Neuronal stem cell (in vitro differentiated cells): Measurements from ENCODE around the gene TLL2.

Experiments
- DNase-seq: peaks from one replicate; pipeline ENCODE4 v3.0.0-alpha.2; 2013; ENCODE audit warnings: low spot score
- H2AFZ ChIP-seq: one replicate; pipeline ENCODE4 v1.6.1; 2013; ENCODE audit warnings: mild to moderate bottlenecking, low read length, inconsistent platforms
- H2AK5ac ChIP-seq: 2 replicates; pipeline ENCODE4 v1.6.1; 2013; ENCODE audit warnings: low read depth, mild to moderate bottlenecking, inconsistent platforms, low read length, moderate library complexity, mixed read lengths
- H2BK120ac ChIP-seq: 2 replicates; pipeline ENCODE4 v1.6.1; 2013; ENCODE audit warnings: low read depth, mild to moderate bottlenecking, inconsistent platforms, low read length, moderate library complexity, mixed read lengths
- H2BK12ac ChIP-seq: one replicate; pipeline ENCODE4 v1.6.1; 2013; ENCODE audit warnings: low read length, inconsistent platforms
- H2BK15ac ChIP-seq: 2 replicates; pipeline ENCODE4 v1.6.1; 2013; ENCODE audit warnings: mild to moderate bottlenecking, low read length, inconsistent platforms, mixed read lengths
- H2BK5ac ChIP-seq: one replicate; pipeline ENCODE4 v1.6.1; 2013; ENCODE audit warnings: inconsistent platforms, mild to moderate bottlenecking, low read length, moderate library complexity
- H3K14ac ChIP-seq: one replicate; pipeline ENCODE4 v1.6.1; 2013; ENCODE audit warnings: low read length, inconsistent platforms
- H3K18ac ChIP-seq: 2 replicates; pipeline ENCODE4 v1.6.1; 2013; ENCODE audit warnings: low read length, inconsistent platforms
- H3K23ac ChIP-seq: 2 replicates; pipeline ENCODE4 v1.6.1; 2013; ENCODE audit warnings: low read depth, mild to moderate bottlenecking, mixed read lengths, low read length, inconsistent platforms; ENCODE audit not compliant: poor library complexity
- H3K27ac ChIP-seq: replicated peaks from 3 replicates; pipeline ENCODE4 v1.5.1; 2013; ENCODE audit warnings: low read length, inconsistent platforms
- H3K27me3 ChIP-seq, 3 experiments: 2 replicates each; pipeline ENCODE4 v1.6.1; 2013; ENCODE audit warnings: low read length in 3 of 3, mild to moderate bottlenecking in 2 of 3, inconsistent platforms in 1 of 3, low read depth in 1 of 3, mixed read lengths in 1 of 3, moderate library complexity in 1 of 3; ENCODE audit not compliant: control insufficient read depth in 3 of 3, insufficient read depth in 3 of 3
- H3K36me3 ChIP-seq, 2 donors: replicated peaks in 1 of 2; 2 replicates each; pipeline ENCODE4 v1.6.1; 2013; ENCODE audit warnings: low read length in 2 of 2; ENCODE audit not compliant: control insufficient read depth in 2 of 2, insufficient read depth in 2 of 2
- H3K4ac ChIP-seq: 2 replicates; pipeline ENCODE4 v1.6.1; 2013; ENCODE audit warnings: inconsistent platforms, mild to moderate bottlenecking, low read length, moderate library complexity
- H3K4me1 ChIP-seq, 2 donors: 1 replicate in 1 of 2; 2 replicates in 1 of 2; pipeline ENCODE4 v1.6.1; 2013; ENCODE audit warnings: low read length in 2 of 2, low read depth in 1 of 2; ENCODE audit not compliant: control insufficient read depth in 2 of 2, insufficient read depth in 1 of 2
- H3K4me2 ChIP-seq: one replicate; pipeline ENCODE4 v1.6.1; 2013; ENCODE audit warnings: mild to moderate bottlenecking, low read length, inconsistent platforms; ENCODE audit not compliant: insufficient read depth, poor library complexity, severe bottlenecking
- H3K4me3 ChIP-seq, 2 donors: 2 replicates each; pipeline ENCODE4 v1.5.1; 2013; ENCODE audit warnings: low read length in 2 of 2, mild to moderate bottlenecking in 2 of 2, inconsistent platforms in 1 of 2, moderate library complexity in 1 of 2
- H3K79me1 ChIP-seq: one replicate; pipeline ENCODE4 v1.6.1; 2013; ENCODE audit warnings: low read depth, mild to moderate bottlenecking, inconsistent platforms, low read length, moderate library complexity
- H3K9ac ChIP-seq: one replicate; pipeline ENCODE4 v1.6.1; 2013; ENCODE audit warnings: mild to moderate bottlenecking, low read depth, low read length, inconsistent platforms; ENCODE audit not compliant: poor library complexity
- H3K9me3 ChIP-seq, 2 donors: replicated peaks in 1 of 2; 2 replicates each; pipeline versions ENCODE3 to v1.6.1; 2013; ENCODE audit warnings: low read length in 2 of 2, mild to moderate bottlenecking in 2 of 2, inconsistent platforms in 1 of 2, low read depth in 1 of 2, mixed read lengths in 1 of 2, moderate library complexity in 1 of 2; ENCODE audit not compliant: control insufficient read depth in 2 of 2, insufficient read depth in 1 of 2
- H4K8ac ChIP-seq: one replicate; pipeline ENCODE4 v1.6.1; 2013; ENCODE audit warnings: low read depth, mild to moderate bottlenecking, inconsistent platforms, low read length, moderate library complexity
- H4K91ac ChIP-seq: one replicate; pipeline ENCODE4 v1.6.1; 2013; ENCODE audit warnings: low read length, low read depth, mild to moderate bottlenecking, inconsistent platforms; ENCODE audit not compliant: poor library complexity
- WGBS, 2 donors: extraction: QIAGEN DNeasy Blood & Tissue Kit; methylation state at CpG; one replicate each; pipeline ENCODE4 v1.1.7; 2013; ENCODE audit warnings: missing lambda C conversion rate in 2 of 2, mixed read lengths in 1 of 2; ENCODE audit not compliant: insufficient read length in 2 of 2, insufficient replicate concordance in 1 of 2; ENCODE audit errors: extremely low coverage in 2 of 2; 5-methylcytosine and 5-hydroxymethylcytosine counted together

TLL2 gene

GRCh38 chr10:96494694-96495093 is 19.0 kb downstream of the TLL2 start:
- Histone ChIP-seq H4K91ac (no peak overlapping the region), H2BK12ac (no peak overlapping the region), H3K9me3 (no peaks in the 10 kb centered on the region), H3K9ac (no peak overlapping the region), H2BK120ac (no peak overlapping the region), H2BK5ac (no peak overlapping the region), H3K18ac (no peak overlapping the region), H3K27ac (no peak overlapping the region), H3K4ac (no peak overlapping the region), H3K36me3 (no peaks in the 10 kb centered on the region), H2AFZ (no peak overlapping the region), H2AK5ac (no peak overlapping the region), H3K23ac (no peak overlapping the region), H3K4me2 (no peak overlapping the region), H2BK15ac (no peak overlapping the region), H3K14ac (no peak overlapping the region), H3K4me3 (no peak overlapping the region), H3K4me1 (peaks cover 0 to 14% of the 10 kb centered on the region in 2 donors), H3K27me3 (no peaks in the 10 kb centered on the region), H4K8ac (no peak overlapping the region), H3K79me1 (no peaks in the 10 kb centered on the region)
- no CpG with 5 or more reads among the region's 4 CpGs for WGBS, 2 donors
- DNase-seq, result no peak

- Histone ChIP-seq H3K4me1 (peaks cover 0 to 14% of the 10 kb centered on the region in 2 donors), H4K91ac (no peak overlapping the region), H3K9me3 (no peaks in the 10 kb centered on the region), H2BK120ac (no peak overlapping the region), H3K27ac (no peak overlapping the region), H2BK12ac (no peak overlapping the region), H3K23ac (no peak overlapping the region), H2AK5ac (no peak overlapping the region), H2AFZ (no peak overlapping the region), H3K4me3 (no peak overlapping the region), H3K4ac (no peak overlapping the region), H3K79me1 (no peaks in the 10 kb centered on the region), H2BK15ac (no peak overlapping the region), H3K9ac (no peak overlapping the region), H3K18ac (peak overlapping the region; percentile 21), H3K36me3 (no peaks in the 10 kb centered on the region), H3K27me3 (no peaks in the 10 kb centered on the region), H4K8ac (no peak overlapping the region), H3K14ac (no peak overlapping the region), H3K4me2 (no peak overlapping the region), H2BK5ac (no peak overlapping the region)
- no CpG with 5 or more reads among the region's 12 CpGs for WGBS, 2 donors
- no peak for DNase-seq
Measured at GRCh38 chr10:96493871-96494525, 19.7 kb downstream of the TLL2 start.

GRCh38 chr10:96493254-96493653 is 20.5 kb downstream of the TLL2 start:
- H2AK5ac ChIP-seq, result no peak overlapping the region
- H4K8ac ChIP-seq, result no peak overlapping the region
- no peak overlapping the region for H3K4me3 ChIP-seq
- no peak overlapping the region for H3K27ac ChIP-seq
- H3K4me2 ChIP-seq, result no peak overlapping the region
- no peak overlapping the region for H3K4ac ChIP-seq
- H3K4me1 ChIP-seq, result peaks cover 0 to 14% of the 10 kb centered on the region in 2 donors
- H3K9ac ChIP-seq, result no peak overlapping the region
- no peak overlapping the region for H2AFZ ChIP-seq
- WGBS, 2 donors, result no CpG with 5 or more reads among the region's 2 CpGs
- H3K14ac ChIP-seq, result no peak overlapping the region
- no peak overlapping the region for H4K91ac ChIP-seq
- H2BK12ac ChIP-seq, result no peak overlapping the region
- no peak for DNase-seq
- H2BK15ac ChIP-seq, result no peak overlapping the region
- no peak overlapping the region for H2BK5ac ChIP-seq
- no peaks in the 10 kb centered on the region for H3K79me1 ChIP-seq
- H2BK120ac ChIP-seq, result no peak overlapping the region
- H3K27me3 ChIP-seq, result no peaks in the 10 kb centered on the region
- no peaks in the 10 kb centered on the region for H3K9me3 ChIP-seq
- no peak overlapping the region for H3K23ac ChIP-seq
- no peaks in the 10 kb centered on the region for H3K36me3 ChIP-seq
- H3K18ac ChIP-seq, result no peak overlapping the region

- Histone ChIP-seq H3K4me2 (no peak overlapping the region), H2BK5ac (no peak overlapping the region), H3K79me1 (no peaks in the 10 kb centered on the region), H2AK5ac (no peak overlapping the region), H3K14ac (no peak overlapping the region), H3K9me3 (no peaks in the 10 kb centered on the region), H3K27ac (no peak overlapping the region), H2BK15ac (no peak overlapping the region), H2AFZ (no peak overlapping the region), H4K91ac (no peak overlapping the region), H3K4ac (no peak overlapping the region), H2BK120ac (no peak overlapping the region), H3K9ac (no peak overlapping the region), H4K8ac (no peak overlapping the region), H3K4me1 (peaks cover 0 to 14% of the 10 kb centered on the region in 2 donors), H3K18ac (no peak overlapping the region), H2BK12ac (no peak overlapping the region), H3K4me3 (no peak overlapping the region), H3K23ac (no peak overlapping the region), H3K27me3 (no peaks in the 10 kb centered on the region), H3K36me3 (no peaks in the 10 kb centered on the region)
- no CpG with 5 or more reads among the region's 3 CpGs for WGBS, 2 donors
- DNase-seq, result no peak
Measured at GRCh38 chr10:96491303-96491702, 22.4 kb downstream of the TLL2 start.
